Type B pancreatic cell (in vitro differentiated cells): ENCODE data around the gene TRIP4. TPM values are rescaled to one million over a fixed set of nuclear protein-coding genes. Genes with fewer than 3 reads are reported as not detected.
"Not testable (repeated sequence)": the region's sequence is repeated elsewhere in the genome, so short reads cannot be mapped to it uniquely, and the experiment has no call there.

ENCODE experiments used
- DNase-seq: peaks from one replicate; pipeline ENCODE4 v3.0.0; 2021; ENCODE audit warnings: mixed read lengths; ENCODE audit not compliant: unreplicated experiment; ENCODE audit errors: extremely low spot score
- H3K27ac Mint-ChIP-seq: 2 replicates; pipeline ENCODE4 v1.8.0; 2021; ENCODE audit warnings: mild to moderate bottlenecking, mixed read lengths
- H3K27me3 Mint-ChIP-seq: 2 replicates; pipeline ENCODE4 v1.8.0; 2021; ENCODE audit warnings: mixed read lengths
- H3K36me3 Mint-ChIP-seq: 2 replicates; pipeline ENCODE4 v1.8.0; 2021; ENCODE audit warnings: mixed read lengths
- H3K4me1 Mint-ChIP-seq: one replicate; pipeline ENCODE4 v1.8.0; 2021; ENCODE audit warnings: mixed read lengths; ENCODE audit not compliant: unreplicated experiment
- H3K4me3 Mint-ChIP-seq: 2 replicates; pipeline ENCODE4 v1.8.0; 2021; ENCODE audit warnings: mild to moderate bottlenecking, mixed read lengths
- H3K9me3 Mint-ChIP-seq: 2 replicates; pipeline ENCODE4 v1.8.0; 2021; ENCODE audit warnings: mixed read lengths
- CTCF ChIP-seq: fragments of 200-600 bp; sonication (generic); conservative IDR thresholded peaks from 2 replicates; pipeline ENCODE4 v1.5.0; 2021; ENCODE audit warnings: antibody characterized with exemption, mild to moderate bottlenecking
- total RNA-seq: library from RNA; stranded (reverse); gene quantifications from 2 replicates; pipeline ENCODE4 v1.2.1, GENCODE V29; 2021; ENCODE audit warnings: low replicate concordance

The TRIP4 gene
- total RNA-seq, 1 donor from 2014 or later: 21.1 TPM

GRCh38 chr15:64386291-64386690 is 1.3 kb upstream of the TRIP4 start:
- H3K9me3 Mint-ChIP-seq: peaks cover 5% of the 10 kb centered on the region
- peaks cover 10% of the 10 kb centered on the region for H3K36me3 Mint-ChIP-seq
- no peak overlapping the region for H3K4me3 Mint-ChIP-seq
- H3K27me3 Mint-ChIP-seq: no peaks in the 10 kb centered on the region
- no peak overlapping the region for H3K27ac Mint-ChIP-seq
- no peak for TF ChIP-seq CTCF
- DNase-seq: no peak
- peaks cover 25% of the 10 kb centered on the region for H3K4me1 Mint-ChIP-seq

GRCh38 chr15:64389036-64389435 is 1.4 kb downstream of the TRIP4 start:
- H3K36me3 Mint-ChIP-seq: peaks cover 5% of the 10 kb centered on the region
- peaks cover 17% of the 10 kb centered on the region for H3K4me1 Mint-ChIP-seq
- no peak for DNase-seq
- no peaks in the 10 kb centered on the region for H3K27me3 Mint-ChIP-seq
- no peak for TF ChIP-seq CTCF
- peaks cover 5% of the 10 kb centered on the region for H3K9me3 Mint-ChIP-seq
- H3K27ac Mint-ChIP-seq: no peak overlapping the region
- peak overlapping the region; percentile 97 for H3K4me3 Mint-ChIP-seq

DNA sequence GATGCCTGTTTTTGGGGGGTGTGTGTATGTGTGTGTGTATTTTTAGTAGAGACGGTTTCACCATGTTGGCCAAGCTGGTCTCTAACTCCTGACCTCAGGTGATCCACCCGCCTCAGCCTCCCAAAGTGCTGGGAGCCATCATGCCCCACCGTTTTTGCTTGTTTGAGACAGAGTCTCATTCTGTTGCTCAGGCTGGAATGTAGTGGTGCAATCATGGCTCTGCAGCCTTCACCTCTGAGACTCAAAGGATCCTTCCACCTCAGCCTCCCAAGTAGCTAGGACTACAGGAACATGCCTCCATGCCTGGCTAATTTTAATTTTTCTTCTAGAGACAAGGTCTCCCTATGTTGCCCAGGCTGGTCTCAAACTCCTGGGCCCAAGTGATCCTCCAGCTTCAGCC is 4.8 kb downstream of the TRIP4 start:
- H3K27ac Mint-ChIP-seq, H3K27me3 Mint-ChIP-seq, H3K9me3 Mint-ChIP-seq, DNase-seq, H3K4me3 Mint-ChIP-seq: not testable (repeated sequence)
- peaks cover 19% of the 10 kb centered on the region for H3K36me3 Mint-ChIP-seq
- peaks cover 15% of the 10 kb centered on the region for H3K4me1 Mint-ChIP-seq

- Mint-ChIP-seq H3K36me3 (peaks cover 22% of the 10 kb centered on the region), H3K4me3 (no peak overlapping the region), H3K27me3 (no peaks in the 10 kb centered on the region), H3K9me3 (no peaks in the 10 kb centered on the region), H3K4me1 (no peaks in the 10 kb centered on the region), H3K27ac (no peak overlapping the region)
- TF ChIP-seq CTCF: no peak
- no peak for DNase-seq
These were observed 9.2 kb downstream of the TRIP4 start for GRCh38 chr15:64396789-64397188.

GRCh38 chr15:64398575-64398974 is 10.9 kb downstream of the TRIP4 start:
- Mint-ChIP-seq H3K9me3 (no peaks in the 10 kb centered on the region), H3K27me3 (no peaks in the 10 kb centered on the region)

DNA sequence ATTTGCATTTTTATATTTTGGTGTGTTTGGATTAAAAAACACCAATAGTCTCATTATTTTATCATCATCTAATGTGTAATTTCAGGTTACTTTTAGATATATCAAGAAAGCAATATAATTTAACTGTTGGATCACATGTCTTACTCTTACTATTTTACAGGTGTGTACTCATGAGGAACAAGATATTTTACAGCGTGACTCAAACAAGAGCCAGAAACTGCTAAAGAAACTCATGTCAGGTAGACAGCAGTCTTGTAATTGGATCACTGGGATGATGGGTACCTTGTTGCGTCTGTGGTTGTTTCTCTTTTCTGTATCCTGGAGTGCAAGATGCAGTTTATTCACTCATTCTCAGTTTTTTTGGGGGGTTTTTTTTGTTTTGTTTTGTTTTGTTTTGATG is 12.9 kb downstream of the TRIP4 start:
- Mint-ChIP-seq H3K27ac (no peak overlapping the region), H3K36me3 (peaks cover 17% of the 10 kb centered on the region), H3K27me3 (no peaks in the 10 kb centered on the region), H3K4me1 (no peaks in the 10 kb centered on the region), H3K4me3 (no peak overlapping the region), H3K9me3 (no peaks in the 10 kb centered on the region)
- no peak for DNase-seq
- no peak for TF ChIP-seq CTCF

More at GRCh38 chr15:64398575-64398974, 10.9 kb downstream of the TRIP4 start:
- no peak for DNase-seq
- Mint-ChIP-seq H3K4me1 (no peaks in the 10 kb centered on the region), H3K36me3 (peaks cover 22% of the 10 kb centered on the region), H3K27ac (no peak overlapping the region), H3K4me3 (no peak overlapping the region)
- no peak for TF ChIP-seq CTCF
